Activated effector memory CD4-positive, alpha-beta T cell treated with Interleukin-2 at 50 U/mL for 16 hours (primary cell): ENCODE measurements around the gene RPS17.
A peak's percentile ranks its signal among the peaks of the same experiment; 100 is the strongest.

ENCODE experiments used
- DNase-seq: peaks from one replicate; pipeline ENCODE4 v3.0.0-alpha.2; 2020

Gene RPS17

DNA sequence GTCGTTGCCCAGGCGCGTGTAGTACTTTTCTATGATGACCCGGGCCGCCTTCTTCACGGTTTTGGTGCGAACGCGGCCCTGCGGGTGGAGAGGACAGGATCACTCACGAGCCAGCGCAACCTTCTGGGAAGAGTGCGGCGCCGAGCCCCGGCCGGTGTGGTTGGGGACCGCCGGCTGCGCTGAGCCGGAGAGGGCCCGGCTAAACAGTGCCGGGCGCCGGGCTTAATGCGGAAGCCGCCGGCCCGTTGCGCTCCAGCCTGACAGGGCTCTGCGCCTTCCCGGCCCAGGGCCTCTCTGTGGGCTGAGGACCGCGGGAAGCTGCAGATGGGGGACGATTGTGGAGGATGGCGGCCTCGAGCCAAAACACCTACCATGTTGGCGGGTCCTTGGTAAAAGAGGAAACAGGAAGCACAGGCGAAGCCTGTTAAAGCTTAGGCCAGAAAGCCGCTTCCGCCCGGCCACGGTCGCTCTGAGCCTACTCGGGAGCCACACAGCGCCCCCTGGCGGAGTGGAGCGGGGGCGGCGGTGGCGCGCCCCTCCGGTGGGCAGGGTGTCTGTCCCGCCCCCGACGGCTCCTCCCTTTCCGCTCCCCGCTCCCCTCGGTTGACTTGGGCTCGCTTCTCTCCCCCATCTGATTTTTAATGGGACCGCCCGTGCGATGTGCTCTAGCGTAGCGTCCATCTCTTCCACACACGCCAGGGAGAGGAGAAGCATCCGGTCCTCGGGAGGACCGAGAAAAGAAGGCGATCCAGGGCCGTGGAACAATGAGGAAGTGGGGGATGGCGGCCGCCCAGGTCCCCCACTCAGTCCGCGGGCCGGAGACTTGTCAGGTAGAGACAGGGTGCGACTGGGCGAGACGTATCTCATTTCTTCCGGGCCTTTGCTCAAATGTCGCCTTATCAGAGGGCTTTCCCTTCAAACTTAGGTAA, at the start of gene RPS17:
Gene RPS17, minus strand, starts transcription at position 403 of the 929 bp plus-strand sequence. Its CDS starts 29 bp downstream, at position 374.
- peak; percentile 98 for DNase-seq

GRCh38 chr15:82587805-82588204, 47.5 kb upstream of the RPS17 start:
- DNase-seq = no peak

DNA sequence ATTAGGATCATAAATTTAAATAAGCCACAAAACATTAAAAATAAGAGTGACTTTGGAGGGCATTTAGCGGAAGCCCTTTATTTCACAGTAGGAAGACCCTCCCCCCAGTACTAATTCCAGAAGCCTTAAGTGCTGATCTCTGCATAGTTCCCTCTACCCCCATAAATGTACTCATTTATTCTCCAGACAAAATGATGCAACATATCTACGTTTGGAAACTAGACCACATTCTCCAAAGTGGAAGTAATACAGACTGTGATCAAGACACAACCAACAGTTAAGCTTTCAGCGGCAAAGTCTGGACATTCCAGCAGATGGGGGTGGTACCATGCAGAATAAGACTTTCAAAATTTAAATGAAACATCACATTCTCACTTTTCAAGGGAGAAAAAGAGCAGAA, 44.8 kb upstream of the RPS17 start:
- no peak for DNase-seq

- no peak for DNase-seq
Measured at GRCh38 chr15:82580713-82581112, 40.5 kb upstream of the RPS17 start.

DNA sequence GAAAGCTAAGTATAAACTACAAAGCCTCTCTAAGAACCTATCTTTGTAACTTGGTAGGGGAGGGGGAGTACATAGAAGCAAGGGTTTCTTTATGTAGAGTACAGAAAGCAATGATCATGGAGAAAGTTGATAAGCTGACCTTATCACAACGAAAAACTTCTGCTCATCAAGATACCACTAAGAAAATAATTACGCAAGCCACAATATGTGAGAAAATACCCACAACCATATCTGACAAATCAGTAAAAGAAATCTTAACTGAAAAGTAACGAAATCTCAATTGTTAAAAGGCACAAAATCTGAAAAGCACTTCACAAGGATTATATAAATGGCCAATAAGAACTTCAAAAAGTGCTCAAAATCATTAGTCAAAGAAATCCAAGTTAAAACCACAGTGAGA, 35.1 kb upstream of the RPS17 start:
- DNase-seq = no peak

GRCh38 chr15:82572986-82573385, 32.7 kb upstream of the RPS17 start:
- DNase-seq = no peak

GRCh38 chr15:82572311-82572710, 32.1 kb upstream of the RPS17 start:
- no peak for DNase-seq

- no peak for DNase-seq
Measured at GRCh38 chr15:82571722-82572222, 31.5 kb upstream of the RPS17 start.

GRCh38 chr15:82570721-82571508, 30.7 kb upstream of the RPS17 start:
- no peak for DNase-seq

DNA sequence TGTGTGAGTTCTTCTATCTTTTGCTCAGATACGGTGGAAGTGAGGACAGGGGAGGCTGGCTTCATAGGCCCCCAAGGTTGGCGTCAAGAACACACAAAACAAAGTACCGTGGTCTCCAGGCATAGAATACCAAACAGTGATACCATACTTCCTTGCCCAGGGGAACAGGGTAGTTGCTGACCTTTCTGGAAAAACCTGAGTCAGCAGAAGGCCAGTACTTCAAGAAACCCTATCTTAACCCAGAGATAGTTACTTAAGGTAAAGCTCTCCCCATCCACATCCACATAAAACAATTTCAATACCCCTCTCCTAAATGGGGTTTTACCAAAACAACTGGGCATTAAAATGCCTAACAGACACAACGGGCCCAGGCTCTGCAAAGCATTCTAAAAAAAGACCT, 29.6 kb upstream of the RPS17 start:
- DNase-seq = no peak

DNA sequence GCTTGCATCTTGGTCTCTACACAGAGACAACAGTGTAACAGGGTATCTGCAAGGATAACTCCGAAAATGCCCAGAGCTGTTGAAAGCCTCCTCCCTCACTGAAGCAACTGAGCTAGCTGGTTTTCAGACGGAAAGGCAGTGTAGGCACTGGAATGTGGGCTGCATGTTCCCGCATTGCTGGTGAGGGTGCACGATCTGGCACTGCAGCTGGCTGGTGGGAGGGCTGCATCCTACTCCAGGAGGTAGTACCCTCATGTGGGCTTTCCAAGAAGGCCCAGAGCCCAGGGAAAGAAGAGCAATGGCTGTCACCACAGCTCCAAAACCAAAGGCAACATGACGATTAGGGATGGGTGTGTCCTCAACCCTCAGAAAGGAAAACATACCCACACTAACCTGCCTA, 28.7 kb upstream of the RPS17 start:
- no peak for DNase-seq

DNA sequence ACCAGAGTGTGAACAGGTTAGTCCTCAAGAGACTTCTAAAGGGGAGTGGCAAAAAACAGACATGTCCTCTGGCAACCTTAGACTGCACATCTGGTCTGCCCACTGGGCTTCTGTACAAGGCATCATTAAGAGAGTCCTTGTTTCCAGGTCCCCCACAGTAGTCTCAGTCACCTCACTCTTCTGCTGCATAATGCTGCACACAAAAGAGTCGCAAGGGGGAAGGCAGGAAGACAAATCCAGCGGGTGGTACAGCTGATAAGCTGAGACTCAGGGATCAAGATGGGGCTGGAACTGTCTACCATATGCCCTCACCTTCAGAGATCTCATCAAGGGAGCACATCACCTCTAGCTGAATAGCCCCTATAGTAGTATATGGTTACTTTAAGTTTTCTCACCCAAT, 27.4 kb upstream of the RPS17 start:
- DNase-seq = no peak

DNA sequence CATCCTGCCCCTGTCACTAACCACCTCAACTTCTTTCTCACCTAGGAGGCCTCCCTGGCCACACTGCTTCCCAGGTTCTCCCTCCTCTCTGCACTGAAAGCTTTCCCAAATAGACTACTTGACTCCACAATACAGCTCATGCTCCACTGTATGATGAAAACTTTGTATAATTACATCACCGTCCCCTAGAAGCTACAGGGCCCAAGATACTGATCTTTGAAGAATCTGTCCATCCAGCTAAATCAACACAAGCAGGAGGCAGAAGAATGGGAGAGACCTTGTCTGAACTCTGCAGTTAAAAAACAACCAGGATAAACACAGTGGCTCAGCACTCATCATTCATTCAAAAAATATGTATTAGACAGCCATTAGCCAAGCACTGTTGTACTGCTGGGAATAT, 26.4 kb upstream of the RPS17 start:
- no peak for DNase-seq

GRCh38 chr15:82558502-82558901, 18.2 kb upstream of the RPS17 start:
- DNase-seq = no peak

DNA sequence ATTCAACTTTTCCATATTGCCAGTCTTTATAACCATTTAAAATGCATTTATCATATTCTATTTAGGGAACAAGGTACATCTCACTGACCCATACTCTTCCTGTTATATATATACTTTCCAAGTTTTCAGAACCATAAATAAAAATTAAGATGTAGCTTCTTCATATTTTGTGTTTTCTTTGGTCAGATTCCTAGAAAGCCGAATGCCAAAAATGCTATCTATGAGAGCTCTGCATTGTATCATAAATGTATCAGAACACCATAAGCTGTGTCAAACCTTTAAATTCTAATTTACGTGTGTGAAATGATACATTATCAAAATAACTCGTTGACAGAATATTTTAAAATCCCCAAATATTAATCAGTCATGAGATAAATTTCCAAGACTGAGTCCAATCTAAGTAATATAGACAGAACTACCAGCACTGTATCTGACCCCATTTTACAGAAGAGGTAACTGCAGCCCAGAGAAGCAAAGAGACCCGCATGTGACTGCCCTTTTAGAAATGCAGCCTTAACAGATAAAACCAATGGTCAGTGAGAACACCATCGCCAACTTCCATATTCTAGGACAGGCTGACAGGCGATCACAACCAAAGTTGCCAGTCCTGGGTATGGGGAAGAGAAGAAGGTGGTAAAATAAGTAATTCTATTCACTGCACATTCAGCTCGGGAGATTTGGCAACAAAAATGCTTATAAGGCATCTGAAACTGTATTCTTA, 16.2 kb upstream of the RPS17 start:
- no peak for DNase-seq

- DNase-seq = no peak
Measured at GRCh38 chr15:82554849-82555248, 14.6 kb upstream of the RPS17 start.

GRCh38 chr15:82554351-82554750, 14.1 kb upstream of the RPS17 start:
- no peak for DNase-seq

DNA sequence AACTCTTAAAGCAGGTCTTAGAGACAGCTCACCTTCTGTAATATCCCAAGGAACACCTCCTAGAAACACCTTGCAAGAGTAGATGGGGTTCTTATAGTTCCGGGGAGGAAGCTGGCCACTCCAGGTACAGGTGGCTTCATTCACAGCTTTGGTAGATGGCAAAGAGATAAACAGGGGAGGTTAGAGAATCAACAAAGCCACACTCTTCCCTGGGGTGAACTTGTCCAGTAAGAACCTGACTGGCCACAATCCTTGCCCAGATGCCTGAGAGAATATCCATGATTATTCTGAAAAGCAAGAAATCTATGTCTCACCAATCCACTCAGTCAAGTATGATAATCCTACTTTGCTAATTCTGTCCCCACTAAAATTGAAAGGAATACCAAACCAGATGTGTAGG, 13.6 kb upstream of the RPS17 start:
- no peak for DNase-seq

DNA sequence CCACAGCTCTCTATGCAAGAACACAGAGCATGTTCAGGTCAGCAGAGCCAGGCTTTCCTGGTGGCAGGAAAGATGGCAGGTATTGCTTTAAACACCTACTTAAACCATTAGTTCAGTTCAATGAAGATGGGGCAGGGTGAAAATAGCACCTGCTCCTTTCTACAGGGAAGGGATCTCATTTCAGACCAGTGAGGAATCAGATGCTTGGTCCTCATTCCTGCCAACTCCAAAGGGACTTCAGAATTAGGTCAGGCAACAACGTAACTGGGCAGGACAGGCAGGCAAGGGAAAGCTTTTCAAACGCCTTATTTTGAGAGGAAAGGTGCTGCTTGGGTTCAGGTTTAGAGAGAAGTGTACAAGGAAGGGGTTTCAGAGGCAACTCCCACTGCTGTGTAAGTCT, 12.6 kb upstream of the RPS17 start:
- no peak for DNase-seq

DNA sequence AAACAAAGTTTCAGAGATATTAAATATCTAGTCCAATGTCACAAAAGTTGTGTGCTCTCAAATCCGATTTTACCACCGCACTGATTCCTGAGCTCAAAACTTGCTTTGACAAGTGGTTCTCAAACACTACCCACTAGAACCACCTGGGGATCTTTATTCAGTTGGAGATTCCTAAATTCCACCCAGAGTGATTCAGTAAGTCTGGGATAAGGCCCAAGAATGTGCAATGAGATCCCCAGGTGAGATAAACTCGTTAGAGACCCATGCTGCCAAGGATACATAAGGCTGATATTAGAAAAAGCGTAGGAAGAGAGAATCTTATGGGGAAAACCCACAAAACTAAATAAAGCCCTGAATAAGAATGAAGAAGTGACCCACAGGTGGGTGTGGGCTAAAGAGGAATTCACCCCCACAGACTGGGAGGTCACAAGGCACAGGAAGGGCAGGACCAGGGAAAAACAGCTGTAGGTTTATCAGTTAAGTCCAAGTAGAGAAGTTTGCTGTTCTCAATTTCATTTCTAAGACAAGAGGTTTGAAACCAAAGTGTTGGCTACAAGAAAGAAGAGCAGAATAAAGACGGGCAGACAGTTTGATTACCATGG, 11.5 kb upstream of the RPS17 start:
- no peak for DNase-seq

GRCh38 chr15:82549199-82549665, 9.0 kb upstream of the RPS17 start:
- no peak for DNase-seq

DNA sequence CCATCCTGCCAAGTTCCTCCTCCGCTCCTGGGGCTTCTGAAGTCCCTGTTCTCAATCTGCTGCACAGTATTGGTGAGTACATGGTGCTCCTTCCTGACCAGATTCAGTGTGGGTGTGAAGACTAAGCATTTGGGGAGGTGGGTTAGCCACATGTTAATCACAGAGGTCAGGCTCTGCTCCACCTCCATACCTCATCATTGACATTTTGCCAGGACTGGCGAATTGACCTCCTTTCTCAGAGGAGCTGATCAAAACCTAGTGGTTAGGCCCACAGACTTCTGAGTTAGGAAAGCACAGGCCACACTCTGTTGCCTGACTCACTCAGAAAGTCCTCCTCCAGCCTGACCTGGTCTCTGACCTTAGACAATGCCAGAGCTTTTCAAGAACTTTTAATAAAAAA, 8.4 kb upstream of the RPS17 start:
- no peak for DNase-seq

- DNase-seq = no peak
Measured at GRCh38 chr15:82545478-82545877, 5.2 kb upstream of the RPS17 start.
